SH-SY5Y (cell line): ENCODE measurements around the gene KIFC3.

Source experiments
- GATA2 ChIP-seq: IDR thresholded peaks from 2 replicates; pipeline ENCODE4 v1.6.1; 2011; ENCODE audit warnings: mild to moderate bottlenecking, low read depth, low read length
- GATA3 ChIP-seq: IDR thresholded peaks from 2 replicates; pipeline ENCODE4 v1.6.1; 2011; ENCODE audit warnings: low read depth, mild to moderate bottlenecking, low read length, moderate library complexity

GRCh38 chr16:57734925-57735754 is 67.2 kb downstream of the KIFC3 start:
- TF ChIP-seq GATA3: no peak
- no peak; the same call in 1 of the 2 replicates for TF ChIP-seq GATA2
